ENCODE results near the gene CCT6A. TPM values are rescaled to one million over a fixed set of nuclear protein-coding genes. Genes with fewer than 3 reads are reported as not detected.
A peak's percentile ranks its signal among the peaks of the same experiment; 100 is the strongest.
"Not testable (repeated sequence)": the region's sequence is repeated elsewhere in the genome, so short reads cannot be mapped to it uniquely, and the experiment has no call there.

The CCT6A gene
- polyA plus RNA-seq, 5 donors = 190 to 216 (median 206) TPM

DNA sequence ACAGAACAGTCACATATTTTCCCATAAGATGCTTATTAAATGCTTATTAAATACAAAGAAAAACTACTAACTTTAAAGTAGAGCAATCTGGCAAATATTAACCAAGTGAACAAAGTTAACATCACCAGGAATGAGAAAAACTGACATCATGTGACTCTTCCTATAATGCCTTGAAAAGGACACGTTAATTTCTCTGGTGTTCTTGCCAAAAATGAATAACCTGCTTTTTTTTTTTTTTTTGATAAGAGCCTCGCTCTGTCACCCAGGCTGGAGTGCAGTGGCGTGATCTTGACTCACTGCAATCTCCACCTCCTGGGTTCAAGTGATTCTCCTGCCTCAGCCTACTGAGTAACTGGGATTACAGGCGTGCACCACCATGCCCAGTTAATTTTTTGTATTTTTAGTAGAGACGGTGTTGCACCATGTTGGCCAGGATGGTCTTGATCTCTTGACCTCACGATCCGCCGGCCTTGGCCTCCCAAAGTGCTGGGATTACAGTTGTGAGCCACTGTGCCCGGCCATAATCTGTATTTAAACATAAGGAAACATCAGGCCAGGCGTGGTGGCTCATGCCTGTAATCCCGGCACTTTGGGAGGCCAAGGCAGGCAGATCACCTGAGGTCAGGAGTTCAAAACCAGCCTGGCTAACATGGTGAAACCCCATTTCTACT, 4.0 kb upstream of the CCT6A start:
- DNase-seq = not testable (repeated sequence)

DNA sequence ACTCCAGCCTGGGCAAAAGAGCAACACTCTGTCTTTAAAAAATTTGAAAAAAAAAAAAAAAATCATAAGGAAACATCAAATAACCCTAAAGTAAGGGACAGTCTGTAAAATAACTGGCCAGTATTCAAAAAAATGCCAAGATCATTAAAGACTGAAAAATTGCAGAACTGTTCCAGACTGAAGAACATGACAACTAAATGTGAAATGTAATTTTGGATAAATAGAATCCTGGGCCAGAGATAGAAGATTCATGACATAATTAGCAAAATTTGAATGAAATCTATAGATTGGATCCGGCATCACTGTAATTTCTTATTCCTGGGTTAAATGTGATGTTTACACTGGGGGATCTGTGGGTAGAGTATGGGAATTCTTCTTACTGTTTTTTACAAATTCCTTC, 3.3 kb upstream of the CCT6A start:
- DNase-seq = no peak

DNA sequence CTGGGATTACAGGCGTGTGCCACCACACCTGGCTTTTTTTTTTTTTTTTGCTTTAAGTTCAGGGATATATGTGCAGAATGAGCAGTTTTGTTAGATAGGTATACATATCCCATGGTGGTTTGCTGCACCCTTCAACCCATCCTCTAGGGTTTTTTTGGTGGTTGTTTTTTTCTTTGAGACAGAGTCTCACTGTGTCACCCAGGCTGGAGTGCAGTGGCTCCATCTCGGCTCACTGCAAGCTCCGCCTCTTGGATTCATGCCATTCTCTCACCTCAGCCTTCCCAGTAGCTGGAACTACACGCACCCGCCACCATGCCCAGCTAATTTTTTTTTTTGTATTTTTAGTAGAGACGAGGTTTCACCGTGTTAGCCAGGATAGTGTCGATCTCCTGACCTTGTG, 2.8 kb upstream of the CCT6A start:
- not testable (repeated sequence) for DNase-seq

DNA sequence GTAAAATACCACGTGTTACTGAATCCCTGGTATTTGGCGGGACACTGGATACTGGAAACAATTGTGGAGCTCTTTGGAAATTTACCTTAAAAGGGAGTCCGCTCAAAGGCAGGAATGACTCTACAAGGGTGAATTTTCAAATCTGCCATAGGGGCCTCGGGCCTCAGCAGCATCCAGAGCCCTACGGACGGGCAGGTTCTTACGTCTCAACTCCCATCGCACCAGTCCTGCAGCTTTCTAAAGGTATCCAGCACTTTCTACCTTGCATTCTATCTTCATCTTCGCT, 569 bp upstream of the CCT6A start:
- DNase-seq = no peak

DNA sequence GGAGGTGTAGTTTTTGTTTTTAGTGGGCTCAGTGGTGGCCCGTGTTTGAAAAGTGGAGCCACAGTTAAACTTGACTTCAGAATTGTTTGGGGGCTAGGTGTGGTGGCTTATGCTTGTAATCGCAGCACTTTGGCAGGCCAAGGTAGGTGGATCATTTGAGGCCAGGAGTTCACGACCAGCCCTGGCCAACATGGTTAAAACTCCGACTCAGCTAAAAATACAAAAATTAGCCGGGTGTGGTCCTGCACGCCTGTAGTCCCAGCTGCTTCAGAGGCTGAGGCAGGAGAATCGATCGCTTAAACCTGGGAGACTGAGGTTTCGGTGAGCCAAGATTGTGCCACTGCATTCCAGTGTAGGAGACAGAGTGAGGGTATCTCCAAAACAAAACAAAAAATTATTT, 1.8 kb downstream of the CCT6A start:
- no peak for DNase-seq

DNA sequence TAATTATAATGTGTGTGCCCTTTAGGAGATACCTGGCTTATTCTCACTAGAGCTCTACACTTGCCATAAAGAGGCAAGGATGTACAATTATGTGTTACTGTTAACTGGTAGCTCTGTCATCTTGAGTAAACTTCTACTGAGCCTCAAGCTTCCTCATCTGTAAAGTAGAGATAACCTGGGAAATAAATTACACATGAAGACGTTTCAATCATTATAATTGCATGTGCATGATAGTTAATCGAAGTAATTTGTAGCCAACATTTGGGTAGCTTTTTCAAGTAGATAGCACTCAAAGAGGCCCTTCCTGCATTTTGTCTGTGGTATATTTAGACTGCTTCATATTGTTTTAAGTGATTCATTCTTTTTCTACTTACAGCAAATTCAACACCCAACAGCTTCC, 2.4 kb downstream of the CCT6A start:
- DNase-seq = no peak

DNA sequence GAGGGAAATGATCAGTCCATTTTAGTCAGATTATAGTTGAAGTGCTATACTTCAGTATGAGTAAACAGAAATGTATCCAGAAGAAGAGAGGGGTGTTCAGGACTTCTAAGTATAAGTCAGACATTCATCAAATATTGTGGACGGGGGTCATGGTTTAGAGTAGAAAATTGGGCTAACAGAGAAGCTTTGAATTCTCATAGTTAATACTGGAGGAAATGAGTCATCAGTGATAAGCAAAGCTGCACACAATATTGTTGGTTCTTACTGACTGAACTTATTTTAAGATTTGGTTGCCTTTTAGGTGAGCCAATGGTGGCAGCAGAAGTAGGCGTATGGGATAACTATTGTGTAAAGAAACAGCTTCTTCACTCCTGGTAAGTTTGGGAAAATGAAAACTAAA, 10.8 kb downstream of the CCT6A start:
- no peak for DNase-seq

DNA sequence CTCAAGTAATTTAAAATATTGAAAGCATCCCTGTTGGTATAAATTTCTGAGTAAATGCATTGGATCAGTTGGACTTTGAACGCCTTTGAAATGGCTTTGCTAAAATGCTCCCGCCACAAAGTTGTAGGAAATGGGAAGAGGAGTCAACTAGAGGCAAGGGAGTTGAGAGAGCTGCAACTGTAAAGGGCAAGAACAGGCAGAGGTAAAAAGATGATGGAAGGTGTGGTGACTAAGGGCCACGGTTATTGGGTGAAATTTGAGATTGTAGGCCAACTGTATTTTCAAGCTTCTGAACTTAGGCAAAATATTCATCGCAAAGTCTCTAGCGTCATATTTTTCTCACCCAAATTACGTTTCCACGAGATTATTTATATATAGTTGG, 11.9 kb downstream of the CCT6A start:
- DNase-seq = no peak

DNA sequence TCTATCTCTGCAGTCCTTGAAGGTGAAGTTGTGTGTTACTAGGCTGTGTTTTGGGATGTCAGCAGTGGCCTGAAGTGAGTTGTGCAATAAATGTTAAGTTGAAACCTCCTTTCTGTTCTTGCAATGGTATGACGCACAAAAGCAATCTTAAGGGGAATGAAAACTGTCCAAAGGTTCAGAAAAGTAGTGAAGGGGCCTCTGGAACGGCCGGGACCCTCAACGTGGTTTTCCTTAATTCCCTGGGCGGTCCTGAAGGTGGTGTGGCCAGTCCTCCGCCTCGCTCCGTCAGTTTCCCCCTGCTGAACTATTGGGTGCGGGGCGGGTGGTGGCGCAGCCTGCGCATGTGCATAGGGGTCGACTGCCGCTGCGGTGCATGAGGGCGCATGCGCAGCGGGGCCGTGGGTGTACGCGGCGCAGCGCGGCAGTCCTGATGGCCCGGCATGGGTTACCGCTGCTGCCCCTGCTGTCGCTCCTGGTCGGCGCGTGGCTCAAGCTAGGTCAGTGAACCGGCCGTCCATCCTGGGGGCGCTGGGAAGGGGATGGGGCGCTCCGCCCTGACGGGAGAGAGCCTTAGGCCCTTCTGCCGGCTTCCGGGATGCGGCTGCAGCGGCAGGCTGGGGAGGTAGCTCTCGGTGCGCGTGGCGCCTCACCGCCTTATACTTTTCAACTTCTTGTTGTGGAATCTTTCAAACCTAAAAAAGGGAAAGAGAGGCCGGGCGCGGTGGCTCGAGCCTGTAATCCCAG, 12.5 kb downstream of the CCT6A start, which contains the start of gene SUMF2:
SUMF2 (plus strand) TSS at position 405 of the 744 bp plus-strand sequence; CDS start at position 431, 26 bp downstream.
- DNase-seq = peak; percentile 94 to 95

DNA sequence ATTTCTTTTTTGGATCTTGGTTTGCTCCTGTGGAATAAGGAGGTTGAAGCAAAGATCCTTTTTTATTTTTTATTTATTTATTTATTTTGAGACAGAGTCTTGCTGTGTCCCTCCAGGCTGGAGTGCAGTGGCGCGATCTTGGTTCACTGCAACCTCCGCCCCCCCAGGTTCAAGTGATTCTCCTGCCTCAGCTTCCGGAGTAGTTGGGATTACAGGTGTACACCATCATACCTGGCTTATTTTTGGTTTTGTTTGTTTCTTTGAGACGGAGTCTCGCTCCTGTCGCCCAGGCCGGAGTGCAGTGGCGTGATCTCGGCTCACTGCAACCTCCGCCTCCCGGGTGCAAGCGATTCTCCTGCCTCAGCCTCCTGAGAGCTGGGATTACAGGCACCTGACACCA, 14.8 kb downstream of the CCT6A start:
- DNase-seq = not testable (repeated sequence)

DNA sequence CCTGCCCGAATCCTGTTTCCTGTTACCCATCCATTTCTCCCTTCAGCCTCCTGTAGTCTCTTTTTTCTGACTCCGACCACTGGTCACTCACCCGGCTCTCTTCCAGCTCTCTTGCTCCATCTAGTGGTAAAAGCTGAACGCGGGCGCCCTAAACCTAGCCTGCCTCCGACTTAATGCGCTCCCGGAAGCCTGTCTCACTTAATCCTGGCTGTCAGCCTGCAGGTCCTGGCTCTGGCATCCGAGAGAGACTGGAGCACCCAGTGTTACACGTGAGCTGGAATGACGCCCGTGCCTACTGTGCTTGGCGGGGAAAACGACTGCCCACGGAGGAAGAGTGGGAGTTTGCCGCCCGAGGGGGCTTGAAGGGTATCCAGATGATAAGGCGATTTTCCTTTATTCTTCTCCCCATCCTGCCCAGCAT, 22.8 kb downstream of the CCT6A start:
- peak; percentile 77 to 80 for DNase-seq

DNA sequence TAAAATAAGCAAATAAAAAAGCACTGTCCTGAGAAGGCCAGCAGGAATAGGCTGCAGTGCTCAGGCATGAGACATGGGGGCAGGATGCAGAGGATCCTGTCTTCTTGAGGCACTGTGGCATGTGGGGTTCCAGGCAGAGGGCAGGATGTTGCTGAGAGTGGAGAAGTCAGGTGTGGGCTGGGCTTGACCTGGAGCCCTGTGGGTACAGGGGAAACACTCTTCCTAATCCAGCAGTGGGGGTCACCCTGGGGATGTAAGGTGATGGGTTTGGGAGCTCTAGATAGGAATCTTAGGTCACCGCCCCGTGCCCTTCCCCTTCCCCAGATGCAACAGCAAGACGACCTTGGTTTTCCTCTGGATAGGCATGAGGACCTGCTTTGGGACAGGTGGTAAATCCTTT, 26.1 kb downstream of the CCT6A start:
- no peak for DNase-seq

DNA sequence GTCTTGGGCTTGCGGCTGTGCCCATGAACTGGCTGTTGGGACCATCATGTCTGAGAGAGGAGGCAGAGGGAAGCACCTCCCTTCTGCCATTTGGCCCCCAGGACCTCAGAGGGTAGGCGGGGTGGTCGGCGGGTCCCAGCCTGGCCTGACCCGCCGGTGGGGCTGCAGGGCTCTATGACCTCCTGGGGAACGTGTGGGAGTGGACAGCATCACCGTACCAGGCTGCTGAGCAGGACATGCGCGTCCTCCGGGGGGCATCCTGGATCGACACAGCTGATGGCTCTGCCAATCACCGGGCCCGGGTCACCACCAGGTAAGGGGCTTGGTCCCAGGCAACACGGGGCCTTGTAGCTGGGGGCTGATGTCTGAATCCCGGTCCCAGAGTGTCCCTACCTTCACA, 26.6 kb downstream of the CCT6A start:
- no peak for DNase-seq

DNA sequence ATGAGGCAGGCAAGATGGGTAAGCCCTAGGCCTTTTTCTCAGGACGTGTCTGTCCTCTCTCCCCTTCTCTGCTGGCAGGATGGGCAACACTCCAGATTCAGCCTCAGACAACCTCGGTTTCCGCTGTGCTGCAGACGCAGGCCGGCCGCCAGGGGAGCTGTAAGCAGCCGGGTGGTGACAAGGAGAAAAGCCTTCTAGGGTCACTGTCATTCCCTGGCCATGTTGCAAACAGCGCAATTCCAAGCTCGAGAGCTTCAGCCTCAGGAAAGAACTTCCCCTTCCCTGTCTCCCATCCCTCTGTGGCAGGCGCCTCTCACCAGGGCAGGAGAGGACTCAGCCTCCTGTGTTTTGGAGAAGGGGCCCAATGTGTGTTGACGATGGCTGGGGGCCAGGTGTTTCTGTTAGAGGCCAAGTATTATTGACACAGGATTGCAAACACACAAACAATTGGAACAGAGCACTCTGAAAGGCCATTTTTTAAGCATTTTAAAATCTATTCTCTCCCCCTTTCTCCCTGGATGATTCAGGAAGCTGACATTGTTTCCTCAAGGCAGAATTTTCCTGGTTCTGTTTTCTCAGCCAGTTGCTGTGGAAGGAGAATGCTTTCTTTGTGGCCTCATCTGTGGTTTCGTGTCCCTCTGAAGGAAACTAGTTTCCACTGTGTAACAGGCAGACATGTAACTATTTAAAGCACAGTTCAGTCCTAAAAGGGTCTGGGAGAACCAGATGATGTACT, 28.1 kb downstream of the CCT6A start:
- DNase-seq = peak; percentile 72 to 76

DNA sequence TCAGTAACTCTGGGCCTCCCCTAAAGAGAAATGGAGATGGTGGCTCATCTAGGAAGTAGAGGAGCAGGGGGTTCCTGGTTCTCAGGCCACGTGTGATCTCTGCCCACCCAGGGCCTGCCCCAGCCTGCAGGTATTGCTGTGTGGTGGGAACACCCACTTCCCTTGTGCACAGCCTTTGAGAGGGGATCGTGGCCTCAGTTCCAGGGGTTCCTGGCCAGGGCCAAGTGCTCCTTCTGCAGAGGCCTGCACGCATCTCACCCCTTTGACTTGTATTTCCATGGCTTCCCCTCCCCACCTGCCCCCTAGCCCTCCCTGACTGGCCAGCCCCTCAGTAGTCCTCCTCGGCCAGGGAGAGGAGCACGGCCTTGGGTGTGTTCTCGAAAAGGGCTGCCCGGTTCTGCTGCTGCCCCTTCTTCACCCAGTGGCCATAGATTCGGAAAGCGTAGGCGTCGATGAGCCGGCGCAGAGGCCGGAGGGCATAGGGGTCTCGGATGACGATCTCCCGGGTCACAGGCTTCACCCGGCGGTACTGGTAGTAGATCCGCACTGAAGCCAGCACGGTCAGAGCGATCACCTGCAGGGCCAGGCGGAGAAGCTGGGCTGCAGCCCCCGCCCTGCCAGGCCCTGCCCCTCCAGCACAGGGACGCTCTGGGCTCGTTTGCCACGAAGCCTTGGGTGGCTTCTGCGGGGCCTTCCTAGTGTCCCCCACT, 29.3 kb downstream of the CCT6A start:
- not testable (repeated sequence) for DNase-seq

DNA sequence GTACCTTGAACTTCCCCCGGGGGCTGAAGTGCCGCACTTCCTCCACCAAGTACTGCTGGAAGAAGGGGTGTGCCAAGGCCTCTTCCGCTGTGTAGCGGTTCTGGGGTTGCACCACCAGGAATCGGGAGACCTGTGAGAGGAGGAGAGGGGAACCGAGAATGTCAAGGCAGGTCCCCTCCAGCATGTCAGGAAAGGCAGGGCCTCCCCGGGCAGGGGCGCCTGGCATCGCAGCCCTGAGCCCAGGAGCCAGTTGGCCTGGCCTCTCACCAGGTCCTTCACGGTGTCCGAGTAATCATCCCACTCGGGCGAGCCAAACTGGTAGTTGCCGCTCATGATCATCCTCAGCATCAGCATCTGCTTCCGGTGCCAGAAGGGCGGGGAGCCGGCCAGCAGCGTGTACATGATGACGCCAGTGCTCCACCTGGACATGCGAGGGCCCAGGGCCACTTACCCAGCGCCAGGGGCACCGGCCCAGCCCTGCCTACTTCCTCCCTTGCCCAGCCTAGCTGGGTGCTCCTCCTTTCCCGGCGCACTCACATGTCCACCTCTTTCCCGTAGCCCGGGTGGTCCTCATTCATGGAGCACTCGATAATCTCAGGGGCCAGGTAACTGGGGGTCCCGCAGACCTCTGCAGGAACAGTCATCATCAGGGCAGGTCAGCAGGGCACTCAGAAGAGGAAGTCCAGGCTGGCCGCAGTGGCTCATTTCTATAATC, 30.2 kb downstream of the CCT6A start:
- DNase-seq = no peak

DNA sequence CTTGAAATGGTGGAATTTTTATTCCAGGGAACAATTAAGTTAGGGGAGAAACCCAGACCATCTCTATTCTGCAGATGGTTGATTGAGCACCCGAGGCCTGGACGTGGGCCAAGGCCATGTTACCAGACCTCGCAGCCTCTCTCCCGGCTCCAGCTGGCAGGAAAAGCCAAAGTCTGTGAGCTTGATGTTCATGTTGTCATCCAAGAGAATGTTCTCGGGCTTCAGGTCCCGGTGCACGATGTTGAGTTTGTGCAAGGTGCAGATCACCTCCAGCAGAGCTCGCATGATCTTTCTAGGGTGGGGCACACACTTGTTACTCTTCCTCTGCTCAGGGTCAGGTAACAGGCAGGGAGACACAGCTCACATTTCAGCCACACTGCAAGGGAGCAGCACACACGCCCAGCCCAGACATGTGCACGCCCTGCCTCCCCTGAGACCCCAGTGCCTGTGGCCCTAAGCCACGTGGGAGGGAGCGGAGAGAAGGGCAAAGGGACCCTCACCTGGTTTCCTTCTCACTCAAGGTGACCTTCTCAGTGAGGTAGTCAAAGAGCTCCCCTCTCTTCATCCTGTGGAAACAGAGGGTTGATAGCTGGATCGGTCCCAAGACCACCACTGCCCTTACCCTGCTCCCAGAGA, 31.7 kb downstream of the CCT6A start:
- peak in 1 of 2 donors; percentile 30 for DNase-seq

DNA sequence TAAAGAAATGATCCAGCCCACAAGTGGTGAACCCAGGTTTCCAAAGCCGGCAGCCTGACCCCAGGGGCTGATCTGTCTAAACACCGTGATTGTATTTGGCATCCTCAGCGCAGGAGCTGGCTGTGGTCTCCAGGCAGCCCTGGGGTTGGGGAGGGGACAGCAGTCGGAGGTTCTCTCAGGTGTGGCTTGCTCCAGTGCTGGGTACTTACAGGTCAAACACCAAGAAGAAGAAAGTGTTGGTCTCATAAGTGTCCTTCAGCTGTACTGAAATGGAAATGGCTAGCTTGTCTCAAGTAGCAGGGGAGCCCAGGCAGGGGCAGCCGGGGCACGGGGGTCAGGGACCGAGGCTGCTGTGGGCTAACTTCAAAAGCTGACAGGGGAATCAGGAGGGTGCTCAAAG, 35.2 kb downstream of the CCT6A start:
- no peak for DNase-seq

DNA sequence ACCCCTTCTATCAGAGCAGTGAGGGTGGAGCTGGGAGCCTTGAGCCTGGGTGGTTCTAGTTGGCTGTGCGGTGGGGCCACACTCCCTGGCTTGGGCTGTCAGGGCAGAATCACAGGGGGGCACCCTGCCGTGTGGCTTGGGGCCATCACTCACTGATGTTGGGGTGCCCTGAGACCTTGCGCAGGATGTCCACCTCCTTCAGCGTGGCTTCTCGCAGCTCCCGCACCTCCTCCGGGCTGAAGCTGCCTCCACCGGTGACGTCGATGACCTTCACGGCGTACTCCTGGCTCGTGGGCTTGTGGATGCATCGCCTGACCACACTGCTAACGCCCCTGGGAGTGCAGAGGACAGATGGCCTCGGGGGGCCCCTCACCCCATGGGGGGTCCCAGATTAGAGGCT, 35.9 kb downstream of the CCT6A start:
- DNase-seq = no peak

DNA sequence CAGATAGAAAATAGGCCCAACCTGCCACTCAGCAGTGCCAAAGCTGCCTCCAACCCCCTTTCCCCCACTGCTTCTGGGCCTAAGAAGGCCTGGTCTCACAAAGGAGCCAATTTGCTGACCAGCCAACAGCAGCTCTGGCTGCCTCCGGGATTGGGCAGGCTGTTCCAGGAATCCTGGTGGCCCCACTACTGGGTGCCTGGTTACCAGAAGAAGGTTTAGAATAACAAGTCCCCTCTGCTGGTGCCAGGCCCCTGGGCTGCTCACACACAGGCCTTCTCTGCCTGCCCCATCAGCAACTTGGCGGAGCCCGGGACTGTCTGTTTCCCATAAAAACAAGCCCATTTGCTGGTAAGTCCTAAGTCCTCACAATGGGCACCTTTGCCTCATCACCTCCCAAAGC, 40.0 kb downstream of the CCT6A start:
- no peak for DNase-seq

DNA sequence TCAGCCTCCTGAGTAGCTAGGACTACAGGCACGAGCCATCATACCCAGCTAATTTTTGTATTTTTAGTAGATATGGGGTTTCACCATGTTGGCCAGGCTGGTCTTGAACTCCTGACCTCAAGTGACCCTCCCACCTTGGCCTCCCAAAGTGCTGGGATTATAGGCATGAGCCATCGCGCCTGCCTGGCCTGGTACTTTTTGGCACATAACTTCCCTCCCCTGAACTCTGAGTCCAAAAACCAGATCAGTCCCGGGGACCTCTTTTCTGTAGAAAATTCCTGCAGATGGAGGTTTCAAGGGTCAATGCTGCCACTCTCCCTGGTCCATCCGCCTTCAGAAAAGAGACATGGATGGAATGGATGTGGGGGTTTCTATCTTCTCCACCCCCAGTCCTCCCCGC, 40.8 kb downstream of the CCT6A start:
- DNase-seq = not testable (repeated sequence)
